GM08714 (cell line): ENCODE results near the gene PCDHAC2.

Experiments used
- H3K4me3 ChIP-seq: fragments of 200-500 bp; sonication (Bioruptor generic); 2 replicates; pipeline ENCODE4 v1.5.1; 2014; ENCODE audit warnings: mild to moderate bottlenecking, low read length, inconsistent platforms
- ZNF274 ChIP-seq: IDR thresholded peaks from 2 replicates; pipeline ENCODE4 v1.6.1; 2012; ENCODE audit warnings: mild to moderate bottlenecking, low read depth, low read length

Gene PCDHAC2

GRCh38 chr5:140966293-140967225 is at the start of gene PCDHAC2:
PCDHAC2 (plus strand) TSS chr5:140966476; CDS start chr5:140966767, 291 bp downstream.
- H3K4me3 ChIP-seq: no peak within 1 kb of the TSS
- no peak for TF ChIP-seq ZNF274

GRCh38 chr5:140923601-140924000 is 42.7 kb upstream of the PCDHAC2 start:
- TF ChIP-seq ZNF274: no peak

GRCh38 chr5:140925806-140926442 is 40.4 kb upstream of the PCDHAC2 start, which contains the start of gene PCDHAC1:
PCDHAC1 (plus strand) TSS chr5:140926299; CDS start chr5:140926893, 594 bp downstream.
- H3K4me3 ChIP-seq: no peak within 1 kb of the TSS
- TF ChIP-seq ZNF274: no peak

More at GRCh38 chr5:140923601-140924000, 42.7 kb upstream of the PCDHAC2 start:
- H3K4me3 ChIP-seq: no peak overlapping the region

- no peak for TF ChIP-seq ZNF274
- H3K4me3 ChIP-seq: no peak overlapping the region
Measured at GRCh38 chr5:140926443-140927227, 39.6 kb upstream of the PCDHAC2 start.

- TF ChIP-seq ZNF274: no peak
- no peak overlapping the region for H3K4me3 ChIP-seq
Measured at GRCh38 chr5:140927228-140927573, 39.1 kb upstream of the PCDHAC2 start.

GRCh38 chr5:140934964-140935606 is 31.2 kb upstream of the PCDHAC2 start:
- TF ChIP-seq ZNF274: no peak

GRCh38 chr5:140946578-140946977 is 19.7 kb upstream of the PCDHAC2 start:
- no peak for TF ChIP-seq ZNF274
- no peak overlapping the region for H3K4me3 ChIP-seq

More at GRCh38 chr5:140934964-140935606, 31.2 kb upstream of the PCDHAC2 start:
- H3K4me3 ChIP-seq: no peak overlapping the region

GRCh38 chr5:140951636-140952035 is 14.6 kb upstream of the PCDHAC2 start:
- TF ChIP-seq ZNF274: no peak
- H3K4me3 ChIP-seq: no peak overlapping the region

GRCh38 chr5:140953234-140953633 is 13.0 kb upstream of the PCDHAC2 start:
- no peak overlapping the region for H3K4me3 ChIP-seq
- no peak for TF ChIP-seq ZNF274

- no peak overlapping the region for H3K4me3 ChIP-seq
- TF ChIP-seq ZNF274: no peak
Measured at GRCh38 chr5:140962190-140962589, 4.1 kb upstream of the PCDHAC2 start.

- TF ChIP-seq ZNF274: no peak
- H3K4me3 ChIP-seq: no peak overlapping the region
Measured at GRCh38 chr5:140964356-140964755, 1.9 kb upstream of the PCDHAC2 start.

GRCh38 chr5:140965905-140966292 is 377 bp upstream of the PCDHAC2 start:
- no peak overlapping the region for H3K4me3 ChIP-seq
- TF ChIP-seq ZNF274: no peak

- no peak overlapping the region for H3K4me3 ChIP-seq
- no peak for TF ChIP-seq ZNF274
Measured at GRCh38 chr5:140967226-140967893, 1.1 kb downstream of the PCDHAC2 start.

- no peak for TF ChIP-seq ZNF274
Measured at GRCh38 chr5:140969880-140970279, 3.6 kb downstream of the PCDHAC2 start.

More at GRCh38 chr5:140969880-140970279, 3.6 kb downstream of the PCDHAC2 start:
- no peak overlapping the region for H3K4me3 ChIP-seq
